Astrocyte (in vitro differentiated cells and primary cell): Measurements from ENCODE around the gene POLR1G. TPM values are rescaled to one million over a fixed set of nuclear protein-coding genes. Genes with fewer than 3 reads are reported as not detected.
"Not testable (repeated sequence)": the region's sequence is repeated elsewhere in the genome, so short reads cannot be mapped to it uniquely, and the experiment has no call there.

Experiments used
- DNase-seq: peaks from one replicate; pipeline ENCODE4 v3.0.0-alpha.2; 2010; ENCODE audit warnings: low read depth
- FAIRE-seq: peaks from 2 replicates; lab custom pipeline; 2011; peaks lifted over from hg19 to GRCh38; lab: Jason Lieb, UNC
- H2AFZ ChIP-seq: 2 replicates; pipeline ENCODE4 v1.6.0; 2012; ENCODE audit warnings: low read depth, low read length, inconsistent platforms
- H3K27ac ChIP-seq: 2 replicates; pipeline ENCODE4 v1.5.1; 2011; ENCODE audit warnings: low read depth, low read length, inconsistent platforms
- H3K27me3 ChIP-seq: 2 replicates; pipeline ENCODE4 v1.6.0; 2011; ENCODE audit warnings: low read length, inconsistent platforms; ENCODE audit not compliant: insufficient read depth
- H3K36me3 ChIP-seq: 2 replicates; pipeline ENCODE4 v1.5.1; 2011; ENCODE audit warnings: low read length, inconsistent platforms; ENCODE audit not compliant: insufficient read depth
- H3K4me1 ChIP-seq: 2 replicates; pipeline ENCODE4 v1.5.1; 2011; ENCODE audit warnings: low read length, inconsistent platforms; ENCODE audit not compliant: insufficient read depth
- H3K4me2 ChIP-seq: 2 replicates; pipeline ENCODE4 v1.6.0; 2012; ENCODE audit warnings: low read length, inconsistent platforms
- H3K4me3 ChIP-seq: 2 replicates; pipeline ENCODE4 v1.5.1; 2011; ENCODE audit warnings: low read depth, mild to moderate bottlenecking, low read length, inconsistent platforms; ENCODE audit not compliant: insufficient read depth
- H3K79me2 ChIP-seq: 2 replicates; pipeline ENCODE4 v1.6.0; 2012; ENCODE audit warnings: mild to moderate bottlenecking, low read length, inconsistent platforms; ENCODE audit not compliant: insufficient read depth
- H3K9ac ChIP-seq: 2 replicates; pipeline ENCODE4 v1.6.0; 2012; ENCODE audit warnings: mild to moderate bottlenecking, low read length, inconsistent platforms
- H3K9me3 ChIP-seq: 2 replicates; pipeline ENCODE4 v1.5.1; 2012; ENCODE audit warnings: low read depth, mild to moderate bottlenecking, low read length, inconsistent platforms; ENCODE audit not compliant: insufficient read depth
- H4K20me1 ChIP-seq: 2 replicates; pipeline ENCODE4 v1.6.0; 2012; ENCODE audit warnings: low read length, inconsistent platforms; ENCODE audit not compliant: insufficient read depth
- H3K27ac Mint-ChIP-seq: one replicate; pipeline ENCODE4 v1.8.0; 2021; ENCODE audit warnings: mild to moderate bottlenecking, mixed read lengths; ENCODE audit not compliant: unreplicated experiment
- H3K27me3 Mint-ChIP-seq: one replicate; pipeline ENCODE4 v1.8.0; 2021; ENCODE audit warnings: low read depth, mixed read lengths; ENCODE audit not compliant: unreplicated experiment
- H3K36me3 Mint-ChIP-seq: one replicate; pipeline ENCODE4 v1.8.0; 2021; ENCODE audit warnings: low read depth, mixed read lengths; ENCODE audit not compliant: unreplicated experiment
- H3K4me1 Mint-ChIP-seq: one replicate; pipeline ENCODE4 v1.8.0; 2021; ENCODE audit warnings: low read depth, mixed read lengths; ENCODE audit not compliant: unreplicated experiment
- H3K4me3 Mint-ChIP-seq: one replicate; pipeline ENCODE4 v1.8.0; 2021; ENCODE audit warnings: mild to moderate bottlenecking, moderate library complexity, mixed read lengths; ENCODE audit not compliant: unreplicated experiment
- H3K9me3 Mint-ChIP-seq: one replicate; pipeline ENCODE4 v1.8.0; 2021; ENCODE audit warnings: mild to moderate bottlenecking, mixed read lengths; ENCODE audit not compliant: unreplicated experiment
- EZH2 ChIP-seq: IDR thresholded peaks from 2 replicates; pipeline ENCODE4 v1.6.1; 2012; ENCODE audit warnings: mild to moderate bottlenecking, low read length, inconsistent platforms; ENCODE audit not compliant: insufficient read depth
- total RNA-seq: library from RNA; stranded (reverse); gene quantifications from 2 replicates; pipeline ENCODE4 v1.2.1, GENCODE V29; 2021
- TF ChIP-seq, protein P1 (sequence below): IDR thresholded peaks from 2 replicates; pipeline ENCODE4 v1.5.1; 2011; ENCODE audit warnings: low read depth, mild to moderate bottlenecking, inconsistent platforms, low read length, moderate library complexity; ENCODE audit not compliant: insufficient read depth

Gene POLR1G
- total RNA-seq, 1 donor from 2014 or later, result 12.8 TPM

DNA sequence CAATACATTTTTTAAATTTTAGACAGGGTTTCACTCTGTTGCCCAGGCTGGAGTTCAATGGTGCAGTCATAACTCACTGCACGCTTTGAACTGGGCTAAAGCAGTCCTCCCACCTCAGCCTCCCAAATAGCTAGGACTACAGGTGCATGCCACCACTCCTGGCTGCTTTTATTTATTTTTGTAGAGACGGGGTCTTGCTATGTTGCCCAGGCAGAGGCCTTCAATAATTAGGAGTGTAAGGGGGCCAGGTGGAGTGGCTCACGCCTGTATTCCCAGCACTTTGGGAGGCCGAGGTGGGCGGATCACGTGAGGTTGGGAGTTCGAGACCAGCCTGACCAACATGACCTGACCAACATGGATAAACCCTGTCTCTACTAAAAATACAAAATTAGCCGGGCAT is 26.1 kb downstream of the POLR1G start:
- not testable (repeated sequence) for H3K4me2 ChIP-seq, H3K9ac ChIP-seq, H3K79me2 ChIP-seq, FAIRE-seq, H3K27me3 Mint-ChIP-seq, H3K9me3 Mint-ChIP-seq, H3K9me3 ChIP-seq, H2AFZ ChIP-seq, H3K27me3 ChIP-seq, H3K4me3 Mint-ChIP-seq, DNase-seq, H3K27ac Mint-ChIP-seq, H3K27ac ChIP-seq, H3K4me1 Mint-ChIP-seq, H3K36me3 Mint-ChIP-seq, H4K20me1 ChIP-seq, H3K36me3 ChIP-seq, H3K4me3 ChIP-seq
- peaks cover 11% of the 10 kb centered on the region for H3K4me1 ChIP-seq

DNA sequence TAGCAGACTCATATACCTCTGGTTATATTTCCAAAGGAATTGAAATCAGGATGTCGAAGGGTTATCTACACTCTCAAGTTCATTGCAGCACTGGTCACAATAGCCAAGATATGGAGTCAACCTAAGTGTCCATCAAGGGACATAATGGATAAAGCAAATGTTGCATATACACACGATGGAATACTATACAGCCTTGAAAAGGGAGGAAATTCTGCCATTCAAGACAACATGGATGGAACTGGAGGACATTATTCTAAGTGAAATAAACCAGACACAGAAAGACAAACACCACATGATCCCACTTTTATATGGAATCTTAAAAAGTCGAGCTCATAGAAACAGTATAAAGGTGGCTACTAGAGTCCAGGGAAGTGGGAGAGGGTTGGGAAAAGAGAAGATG is 30.9 kb downstream of the POLR1G start:
- no peak overlapping the region for H3K27ac ChIP-seq
- no peak overlapping the region for H3K4me2 ChIP-seq
- no peak overlapping the region for H2AFZ ChIP-seq
- no peaks in the 10 kb centered on the region for H3K79me2 ChIP-seq
- H3K4me1 Mint-ChIP-seq, result no peaks in the 10 kb centered on the region
- H3K4me3 ChIP-seq, result no peak overlapping the region
- H3K9me3 Mint-ChIP-seq, result no peaks in the 10 kb centered on the region
- no peaks in the 10 kb centered on the region for H4K20me1 ChIP-seq
- no peaks in the 10 kb centered on the region for H3K36me3 Mint-ChIP-seq
- H3K9ac ChIP-seq, result no peak overlapping the region
- H3K27ac Mint-ChIP-seq, result no peak overlapping the region
- H3K27me3 ChIP-seq, result no peaks in the 10 kb centered on the region
- H3K4me3 Mint-ChIP-seq, result no peak overlapping the region
- no peaks in the 10 kb centered on the region for H3K9me3 ChIP-seq
- FAIRE-seq, result no peak
- no peaks in the 10 kb centered on the region for H3K27me3 Mint-ChIP-seq
- peaks cover 9% of the 10 kb centered on the region for H3K4me1 ChIP-seq
- DNase-seq, result no peak
- TF ChIP-seq EZH2, result no peak
- TF ChIP-seq, protein P1, sequence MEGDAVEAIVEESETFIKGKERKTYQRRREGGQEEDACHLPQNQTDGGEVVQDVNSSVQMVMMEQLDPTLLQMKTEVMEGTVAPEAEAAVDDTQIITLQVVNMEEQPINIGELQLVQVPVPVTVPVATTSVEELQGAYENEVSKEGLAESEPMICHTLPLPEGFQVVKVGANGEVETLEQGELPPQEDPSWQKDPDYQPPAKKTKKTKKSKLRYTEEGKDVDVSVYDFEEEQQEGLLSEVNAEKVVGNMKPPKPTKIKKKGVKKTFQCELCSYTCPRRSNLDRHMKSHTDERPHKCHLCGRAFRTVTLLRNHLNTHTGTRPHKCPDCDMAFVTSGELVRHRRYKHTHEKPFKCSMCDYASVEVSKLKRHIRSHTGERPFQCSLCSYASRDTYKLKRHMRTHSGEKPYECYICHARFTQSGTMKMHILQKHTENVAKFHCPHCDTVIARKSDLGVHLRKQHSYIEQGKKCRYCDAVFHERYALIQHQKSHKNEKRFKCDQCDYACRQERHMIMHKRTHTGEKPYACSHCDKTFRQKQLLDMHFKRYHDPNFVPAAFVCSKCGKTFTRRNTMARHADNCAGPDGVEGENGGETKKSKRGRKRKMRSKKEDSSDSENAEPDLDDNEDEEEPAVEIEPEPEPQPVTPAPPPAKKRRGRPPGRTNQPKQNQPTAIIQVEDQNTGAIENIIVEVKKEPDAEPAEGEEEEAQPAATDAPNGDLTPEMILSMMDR, result no peak
- no peaks in the 10 kb centered on the region for H3K36me3 ChIP-seq

DNA sequence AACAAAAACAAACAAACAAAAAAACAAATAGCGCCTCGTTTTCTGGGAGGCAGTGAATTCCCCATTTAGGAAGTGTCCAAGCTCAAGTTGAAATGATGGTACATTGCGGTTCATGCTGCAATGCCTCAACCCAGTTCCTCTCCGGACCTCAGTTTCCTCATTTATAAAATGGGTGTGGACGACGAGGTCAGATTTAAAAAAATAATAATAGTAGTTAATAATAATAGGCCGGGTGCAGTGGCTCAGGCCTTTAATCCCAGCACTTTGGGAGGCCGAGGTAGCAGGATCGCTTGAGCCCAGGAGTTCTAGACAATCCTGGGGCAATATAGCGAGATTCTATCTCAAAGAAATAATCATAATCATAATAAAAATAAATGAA is 32.7 kb downstream of the POLR1G start:
- peak overlapping the region; percentile 84 for H3K4me2 ChIP-seq
- DNase-seq (no peak), FAIRE-seq (no peak)
- no peaks in the 10 kb centered on the region for H3K9me3 Mint-ChIP-seq
- H3K27ac Mint-ChIP-seq, result no peak overlapping the region
- peak overlapping the region; percentile 69 for H3K4me3 ChIP-seq
- no peaks in the 10 kb centered on the region for H3K27me3 Mint-ChIP-seq
- no peaks in the 10 kb centered on the region for H3K36me3 Mint-ChIP-seq
- peak overlapping the region; percentile 81 for H3K27ac ChIP-seq
- peak overlapping the region; percentile 87 for H3K9ac ChIP-seq
- peaks cover 23% of the 10 kb centered on the region for H3K4me1 ChIP-seq
- TF ChIP-seq EZH2, result no peak
- TF ChIP-seq, protein P1, result no peak
- H3K79me2 ChIP-seq, result no peaks in the 10 kb centered on the region
- no peaks in the 10 kb centered on the region for H3K9me3 ChIP-seq
- H3K4me1 Mint-ChIP-seq, result peaks cover 5% of the 10 kb centered on the region
- peak overlapping the region; percentile 62 for H2AFZ ChIP-seq
- H3K4me3 Mint-ChIP-seq, result peak overlapping the region; percentile 50
- H3K36me3 ChIP-seq, result no peaks in the 10 kb centered on the region
- H3K27me3 ChIP-seq, result no peaks in the 10 kb centered on the region
- H4K20me1 ChIP-seq, result no peaks in the 10 kb centered on the region
